ENCODE data around the gene STK17B.

DNA sequence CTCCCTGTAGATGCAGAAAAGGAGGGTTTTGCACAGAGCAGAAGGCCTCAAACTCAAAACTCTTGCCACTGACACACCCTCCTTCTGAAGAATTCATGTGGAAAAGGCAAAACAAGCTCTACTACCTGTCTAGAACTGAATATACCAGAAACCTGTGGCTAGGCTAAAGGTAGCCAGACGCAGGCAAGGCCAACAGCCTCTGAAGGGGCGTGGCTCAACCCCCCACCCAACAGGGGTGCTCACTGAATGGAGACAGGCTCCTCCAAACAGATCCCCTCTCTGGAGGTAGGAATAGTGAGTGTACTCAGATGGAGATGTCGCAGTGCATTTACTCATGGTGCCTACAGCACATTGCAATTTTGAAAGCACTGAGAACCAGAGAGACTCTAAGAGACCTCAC is 3.0 kb upstream of the STK17B start:
- no peak for TF ChIP-seq POLR2A (IDR thresholded peaks at IDR 0.05)
- TF ChIP-seq, protein P1, sequence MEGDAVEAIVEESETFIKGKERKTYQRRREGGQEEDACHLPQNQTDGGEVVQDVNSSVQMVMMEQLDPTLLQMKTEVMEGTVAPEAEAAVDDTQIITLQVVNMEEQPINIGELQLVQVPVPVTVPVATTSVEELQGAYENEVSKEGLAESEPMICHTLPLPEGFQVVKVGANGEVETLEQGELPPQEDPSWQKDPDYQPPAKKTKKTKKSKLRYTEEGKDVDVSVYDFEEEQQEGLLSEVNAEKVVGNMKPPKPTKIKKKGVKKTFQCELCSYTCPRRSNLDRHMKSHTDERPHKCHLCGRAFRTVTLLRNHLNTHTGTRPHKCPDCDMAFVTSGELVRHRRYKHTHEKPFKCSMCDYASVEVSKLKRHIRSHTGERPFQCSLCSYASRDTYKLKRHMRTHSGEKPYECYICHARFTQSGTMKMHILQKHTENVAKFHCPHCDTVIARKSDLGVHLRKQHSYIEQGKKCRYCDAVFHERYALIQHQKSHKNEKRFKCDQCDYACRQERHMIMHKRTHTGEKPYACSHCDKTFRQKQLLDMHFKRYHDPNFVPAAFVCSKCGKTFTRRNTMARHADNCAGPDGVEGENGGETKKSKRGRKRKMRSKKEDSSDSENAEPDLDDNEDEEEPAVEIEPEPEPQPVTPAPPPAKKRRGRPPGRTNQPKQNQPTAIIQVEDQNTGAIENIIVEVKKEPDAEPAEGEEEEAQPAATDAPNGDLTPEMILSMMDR (IDR thresholded peaks at IDR 0.05): no peak

Data from uterus (tissue), 2 donors.